ENCODE measurements around the gene GDPD2.
"Not testable (repeated sequence)": the region's sequence is repeated elsewhere in the genome, so short reads cannot be mapped to it uniquely, and the experiment has no call there.

The GDPD2 gene, protein sequence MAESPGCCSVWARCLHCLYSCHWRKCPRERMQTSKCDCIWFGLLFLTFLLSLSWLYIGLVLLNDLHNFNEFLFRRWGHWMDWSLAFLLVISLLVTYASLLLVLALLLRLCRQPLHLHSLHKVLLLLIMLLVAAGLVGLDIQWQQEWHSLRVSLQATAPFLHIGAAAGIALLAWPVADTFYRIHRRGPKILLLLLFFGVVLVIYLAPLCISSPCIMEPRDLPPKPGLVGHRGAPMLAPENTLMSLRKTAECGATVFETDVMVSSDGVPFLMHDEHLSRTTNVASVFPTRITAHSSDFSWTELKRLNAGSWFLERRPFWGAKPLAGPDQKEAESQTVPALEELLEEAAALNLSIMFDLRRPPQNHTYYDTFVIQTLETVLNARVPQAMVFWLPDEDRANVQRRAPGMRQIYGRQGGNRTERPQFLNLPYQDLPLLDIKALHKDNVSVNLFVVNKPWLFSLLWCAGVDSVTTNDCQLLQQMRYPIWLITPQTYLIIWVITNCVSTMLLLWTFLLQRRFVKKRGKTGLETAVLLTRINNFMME

GRCh38 chrX:70422851-70423341 lies at the start of gene GDPD2:
GDPD2 (plus strand) TSS chrX:70423314; CDS start chrX:70424985, 1,671 bp downstream.
- no peak for DNase-seq

DNA sequence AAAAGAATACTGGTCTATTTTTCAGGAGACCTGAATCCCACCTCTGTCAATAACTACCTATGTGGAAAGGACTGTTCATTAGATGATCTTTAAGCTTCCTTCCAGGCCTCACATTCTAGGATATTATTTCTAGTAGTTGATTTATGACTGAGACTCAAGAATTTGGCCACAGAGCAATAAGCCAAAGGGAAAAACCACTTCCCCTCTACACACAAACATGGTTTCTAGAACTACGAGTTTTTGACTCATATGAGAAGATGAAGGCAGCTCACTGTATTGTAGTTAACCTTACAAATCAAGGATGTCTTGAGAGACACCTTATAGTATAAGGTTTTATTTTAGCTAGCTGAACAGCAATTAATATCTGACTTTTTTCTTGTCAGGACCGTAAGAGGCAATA lies 36.9 kb upstream of the GDPD2 start:
- no peak for DNase-seq

GRCh38 chrX:70398899-70399298 lies 24.2 kb upstream of the GDPD2 start:
- peak; percentile 18 for DNase-seq

DNA sequence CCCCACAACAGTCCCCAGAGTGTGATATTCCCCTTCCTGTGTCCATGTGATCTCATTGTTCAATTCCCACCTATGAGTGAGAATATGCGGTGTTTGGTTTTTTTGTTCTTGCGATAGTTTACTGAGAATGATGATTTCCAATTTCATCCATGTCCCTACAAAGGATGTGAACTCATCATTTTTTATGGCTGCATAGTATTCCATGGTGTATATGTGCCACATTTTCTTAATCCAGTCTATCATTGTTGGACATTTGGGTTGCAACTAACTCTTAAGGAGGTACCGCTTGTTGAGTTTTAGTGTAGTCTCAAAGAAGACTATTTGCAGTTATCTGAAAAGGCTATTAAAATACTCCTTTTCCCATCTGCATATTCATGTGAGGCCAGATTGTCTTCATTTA lies 22.9 kb upstream of the GDPD2 start:
- DNase-seq: not testable (repeated sequence)

GRCh38 chrX:70402721-70403120 lies 20.4 kb upstream of the GDPD2 start:
- no peak for DNase-seq

DNA sequence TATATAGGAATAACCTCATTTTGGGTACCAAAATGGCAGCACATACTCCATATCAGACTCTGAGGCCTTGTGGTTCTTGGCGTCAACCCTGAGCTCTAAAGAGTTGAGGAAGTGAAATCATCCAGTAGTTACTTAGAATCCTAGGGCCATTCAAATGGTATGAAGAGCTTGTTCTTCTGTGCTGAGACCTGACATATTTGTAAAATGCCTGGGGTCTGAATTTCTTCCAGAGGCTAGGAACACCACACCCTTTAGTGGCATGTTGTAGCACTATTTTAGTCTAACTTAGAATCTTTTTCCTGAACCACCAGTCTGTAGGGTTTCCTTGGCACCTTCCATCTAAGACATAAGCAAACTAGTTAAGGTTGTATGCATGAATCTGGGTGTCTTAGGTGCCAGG lies 18.1 kb upstream of the GDPD2 start:
- DNase-seq: no peak

DNA sequence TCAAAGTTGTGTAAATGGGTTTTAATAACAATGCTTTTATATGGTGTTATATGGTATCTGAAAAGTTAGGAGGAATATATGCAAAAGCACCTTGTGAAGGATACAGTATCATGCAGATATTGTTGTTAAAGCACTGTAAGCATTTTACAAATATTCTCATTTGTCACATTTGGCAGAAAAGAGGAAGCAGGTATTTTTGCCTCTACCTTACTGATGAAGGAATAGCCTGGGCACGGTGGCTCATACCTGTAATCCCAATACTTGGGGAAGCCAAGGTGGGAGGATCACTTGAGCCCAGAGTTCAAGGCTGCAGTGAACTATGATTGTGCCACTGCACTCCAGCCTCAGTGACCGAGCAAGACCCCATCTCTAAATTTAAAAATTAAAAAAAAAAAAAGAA lies 12.2 kb upstream of the GDPD2 start:
- no peak for DNase-seq

DNA sequence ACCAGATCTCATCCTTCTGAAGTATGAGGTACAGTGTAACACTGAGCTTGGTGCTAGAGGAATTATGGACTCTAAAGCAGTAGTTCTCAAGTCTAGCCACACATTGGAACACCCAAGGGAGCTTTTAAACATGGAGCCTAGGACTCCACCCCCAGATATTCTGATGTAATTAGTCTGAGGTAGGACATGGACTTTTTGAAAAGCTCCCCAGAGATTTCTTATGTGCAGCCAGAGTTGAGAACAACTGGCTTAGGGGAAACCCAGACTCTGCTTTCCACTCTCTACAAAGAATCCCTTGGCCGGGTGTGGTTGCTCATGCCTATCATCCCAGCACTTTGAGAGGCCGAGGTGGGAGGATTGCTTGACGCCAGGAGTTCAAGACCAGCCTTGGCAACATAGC lies 11.6 kb upstream of the GDPD2 start:
- DNase-seq: no peak

DNA sequence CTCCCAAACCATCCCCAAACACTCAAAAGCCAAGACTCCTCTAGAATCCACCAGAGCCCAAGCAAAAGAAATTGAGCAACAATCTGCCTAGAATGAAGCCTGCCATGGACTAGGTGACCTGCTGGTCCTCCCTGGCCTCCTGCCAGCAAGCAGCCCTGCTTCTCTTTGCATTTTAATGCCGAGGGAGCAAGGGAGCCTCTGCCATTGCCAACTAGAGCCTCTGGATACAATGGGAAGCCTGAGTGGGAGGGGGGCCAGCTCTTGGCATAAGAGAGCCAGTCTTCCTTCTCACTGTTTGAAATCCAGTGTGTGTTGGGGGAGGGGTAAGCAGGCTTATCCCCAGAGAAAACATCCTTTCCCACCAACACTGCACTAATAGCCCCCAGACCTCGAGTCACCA lies 1.5 kb upstream of the GDPD2 start:
- DNase-seq: no peak

DNA sequence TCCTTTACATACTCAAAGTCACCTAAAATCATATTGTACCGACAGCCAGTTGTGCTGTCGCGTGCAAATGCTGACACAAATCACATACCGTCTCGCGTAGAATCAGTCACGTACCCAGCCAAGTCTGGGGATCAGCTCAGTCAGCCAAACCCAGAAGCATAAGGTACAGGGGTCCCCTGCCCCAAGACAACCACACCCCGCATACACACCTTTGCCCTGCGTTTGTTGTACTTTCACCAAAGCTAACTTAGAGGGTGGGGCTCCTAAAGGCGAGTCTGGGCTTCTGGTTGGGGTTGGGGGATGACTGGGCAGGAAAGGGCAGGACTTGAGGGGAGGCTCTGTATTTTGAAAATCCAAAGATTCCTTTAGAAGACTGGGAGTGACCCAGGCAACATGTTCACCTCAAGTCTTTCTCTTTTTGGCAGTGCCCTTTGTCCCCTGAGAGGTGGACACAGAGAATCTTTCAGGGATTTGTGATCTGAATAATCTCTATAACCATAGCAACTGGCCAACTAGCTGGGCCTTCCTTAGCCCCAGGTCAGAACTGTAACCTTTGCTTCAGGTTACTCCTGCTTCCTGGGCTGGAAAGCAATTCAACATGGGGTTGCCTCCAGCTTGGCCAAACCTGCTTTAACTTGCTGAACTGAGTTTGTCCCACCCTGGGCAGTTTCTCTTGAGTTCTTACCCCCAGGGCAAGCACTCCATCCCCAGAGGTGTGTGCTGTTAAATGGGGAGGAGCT lies 992 bp downstream of the GDPD2 start:
- no peak for DNase-seq

GRCh38 chrX:70424801-70425200 lies 1.7 kb downstream of the GDPD2 start:
- DNase-seq: no peak

DNA sequence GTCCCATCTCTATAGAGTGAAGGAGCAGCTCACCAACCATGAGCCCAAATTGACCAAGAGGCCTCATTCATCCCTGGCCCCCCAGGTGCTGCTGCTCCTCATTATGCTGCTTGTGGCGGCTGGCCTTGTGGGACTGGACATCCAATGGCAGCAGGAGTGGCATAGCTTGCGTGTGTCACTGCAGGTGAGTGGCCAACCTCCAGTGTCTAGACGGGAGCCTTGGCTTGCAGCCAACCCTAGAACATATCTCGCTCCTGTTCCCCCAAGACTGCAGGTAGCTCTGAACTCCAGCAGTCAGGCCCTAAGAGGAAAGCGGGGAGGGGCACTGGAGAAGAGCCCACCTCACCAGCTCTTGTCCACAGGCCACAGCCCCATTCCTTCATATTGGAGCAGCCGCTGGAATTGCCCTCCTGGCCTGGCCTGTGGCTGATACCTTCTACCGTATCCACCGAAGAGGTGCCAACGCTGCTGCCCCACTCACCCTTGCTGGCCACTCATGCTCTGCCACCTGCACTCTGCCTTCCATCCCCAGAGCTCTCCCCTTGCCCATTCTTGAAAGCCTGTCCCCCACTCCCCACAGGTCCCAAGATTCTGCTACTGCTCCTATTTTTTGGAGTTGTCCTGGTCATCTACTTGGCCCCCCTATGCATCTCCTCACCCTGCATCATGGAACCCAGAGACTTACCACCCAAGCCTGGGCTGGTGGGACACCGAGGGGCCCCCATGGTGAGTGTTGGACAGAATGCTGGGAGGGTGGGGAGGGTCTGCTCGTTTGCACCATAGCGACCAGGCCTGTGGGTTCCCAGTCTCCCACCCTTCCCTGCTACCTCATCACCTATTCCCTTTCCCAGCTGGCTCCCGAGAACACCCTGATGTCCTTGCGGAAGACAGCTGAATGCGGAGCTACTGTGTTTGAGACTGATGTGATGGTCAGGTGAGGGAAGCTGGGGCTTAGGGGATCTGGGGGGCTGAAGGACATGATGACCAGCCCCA lies 3.5 kb downstream of the GDPD2 start:
- DNase-seq: no peak

- no peak for DNase-seq
Measured at GRCh38 chrX:70427365-70427764, 4.3 kb downstream of the GDPD2 start.

GRCh38 chrX:70429759-70430158 lies 6.6 kb downstream of the GDPD2 start:
- DNase-seq: no peak

DNA sequence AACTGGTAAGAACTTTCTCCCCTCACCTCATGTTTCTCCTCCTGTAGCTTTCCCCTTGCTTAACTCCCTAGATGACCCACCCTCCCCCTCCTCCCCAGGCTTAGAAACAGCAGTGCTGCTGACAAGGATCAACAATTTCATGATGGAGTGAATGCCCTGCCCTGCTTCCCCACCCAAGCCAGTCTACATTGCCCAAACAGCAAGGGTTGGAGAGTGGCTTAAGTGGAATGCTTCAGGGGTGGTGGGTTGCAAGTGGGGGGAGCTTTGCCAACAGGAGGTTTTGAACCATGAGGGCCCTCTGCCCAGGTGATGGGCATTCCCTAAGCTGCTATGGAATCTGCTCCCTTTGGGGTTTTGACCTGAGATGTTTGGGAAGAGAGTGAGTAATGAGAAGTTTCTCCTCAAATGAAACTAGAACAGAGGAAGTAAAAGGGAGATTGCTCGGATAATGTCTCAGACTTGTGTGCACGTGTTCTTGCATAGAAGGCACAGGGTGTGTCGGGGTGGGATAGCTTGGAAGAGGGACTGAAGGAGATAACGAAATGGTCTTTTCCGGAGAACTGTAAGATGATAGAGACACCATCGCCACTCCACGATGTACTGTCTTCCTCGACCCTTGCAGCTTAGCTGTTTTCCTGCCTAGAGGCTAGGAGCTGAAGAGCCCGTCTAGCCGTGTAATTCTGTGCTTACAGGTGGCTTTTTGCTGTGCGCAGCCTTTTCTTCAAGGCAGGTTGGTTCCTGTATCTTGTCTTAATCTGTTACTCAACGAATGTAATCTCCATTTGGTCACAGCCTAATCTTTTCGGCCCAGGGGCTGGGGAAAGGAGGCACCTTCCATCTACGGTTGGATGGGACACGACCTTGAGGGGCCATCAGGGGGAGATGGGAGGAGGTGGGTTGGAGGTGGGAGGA lies 10.1 kb downstream of the GDPD2 start:
- no peak for DNase-seq

GRCh38 chrX:70433848-70434351 lies 10.8 kb downstream of the GDPD2 start:
- peak; percentile 33 for DNase-seq

DNA sequence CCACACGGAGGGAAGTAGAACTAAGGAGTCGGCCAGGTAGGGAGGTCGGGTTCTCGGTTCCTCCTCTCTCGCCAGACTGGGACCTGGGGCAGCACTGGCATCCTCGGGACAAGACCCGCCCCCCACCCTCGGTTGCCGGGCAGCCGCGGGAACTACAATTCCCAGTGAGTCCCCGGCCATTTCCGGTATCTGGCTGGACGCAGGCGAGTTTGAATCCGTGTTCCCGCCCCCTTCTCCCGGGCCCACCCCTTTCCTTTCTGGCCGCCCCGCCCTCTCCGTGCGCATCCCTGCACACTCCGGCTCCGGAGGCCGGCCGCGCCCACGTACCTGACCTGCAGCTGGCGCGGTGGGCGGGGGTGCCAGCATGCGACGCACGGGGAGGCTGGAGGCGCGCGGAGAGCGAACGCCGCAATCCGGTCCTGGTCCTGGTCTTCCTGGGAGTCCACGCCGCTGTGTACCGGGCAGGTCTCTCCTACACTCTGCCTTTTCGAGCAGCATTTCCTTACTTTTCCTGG lies 11.3 kb downstream of the GDPD2 start:
- peak; percentile 76 for DNase-seq

- peak; percentile 77 for DNase-seq
Measured at GRCh38 chrX:70434914-70435586, 11.9 kb downstream of the GDPD2 start.

GRCh38 chrX:70436343-70436742 lies 13.2 kb downstream of the GDPD2 start:
- no peak for DNase-seq

DNA sequence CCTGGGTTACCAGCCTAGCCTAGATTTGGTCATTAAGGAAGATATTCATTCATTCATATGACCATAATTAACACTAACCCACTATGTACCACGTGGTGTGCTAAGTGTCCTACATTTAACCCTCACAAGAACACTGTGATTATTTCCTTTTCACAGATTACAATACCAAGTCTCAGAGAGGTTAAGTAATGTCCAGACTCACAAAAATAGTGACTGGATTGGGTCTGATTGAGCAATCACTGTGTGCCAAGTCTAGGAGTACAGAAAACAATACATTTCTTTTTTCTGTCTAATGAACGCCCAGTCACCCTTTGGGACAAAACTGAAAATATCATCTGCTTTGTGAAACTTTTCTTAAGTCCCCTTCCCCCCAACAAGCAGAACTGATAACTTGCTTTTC lies 13.9 kb downstream of the GDPD2 start:
- no peak for DNase-seq
